NCI-H1436 (cell line): ENCODE measurements around the gene BCL6B.
"Not testable (repeated sequence)": the region's sequence is repeated elsewhere in the genome, so short reads cannot be mapped to it uniquely, and the experiment has no call there.

Experiments
- DNase-seq: peaks from one replicate; lab custom pipeline; 2025; lab: John Stamatoyannopoulos, UW

The BCL6B gene

GRCh38 chr17:7027335-7027734 is 4.5 kb downstream of the BCL6B start:
- no peak for DNase-seq

- no peak for DNase-seq
Observed at GRCh38 chr17:7029096-7029495, 6.2 kb downstream of the BCL6B start.

- no peak for DNase-seq
Observed at GRCh38 chr17:7029659-7030058, 6.8 kb downstream of the BCL6B start.

- DNase-seq = no peak
Observed at GRCh38 chr17:7034955-7035590, 12.2 kb downstream of the BCL6B start.

- peak; percentile 97 for DNase-seq
Observed at GRCh38 chr17:7035591-7036368, 12.9 kb downstream of the BCL6B start, which contains the start of gene SLC16A13. Gene SLC16A13 (plus strand): TSS chr17:7036015. CDS start chr17:7036383, 368 bp downstream.

- DNase-seq = no peak
Observed at GRCh38 chr17:7038025-7038862, 15.4 kb downstream of the BCL6B start.

GRCh38 chr17:7039832-7040231 is 17.0 kb downstream of the BCL6B start:
- DNase-seq = no peak

- no peak for DNase-seq
Observed at GRCh38 chr17:7041607-7042500, 19.0 kb downstream of the BCL6B start.

GRCh38 chr17:7042501-7043181 is 19.8 kb downstream of the BCL6B start:
- DNase-seq = no peak

- DNase-seq = no peak
Observed at GRCh38 chr17:7043182-7043496, 20.3 kb downstream of the BCL6B start.

- DNase-seq = peak; percentile 91
Observed at GRCh38 chr17:7043497-7044198, 20.8 kb downstream of the BCL6B start, which contains the start of gene SLC16A11. Gene SLC16A11 (minus strand): TSS chr17:7044092. CDS start chr17:7043513, 579 bp downstream.

GRCh38 chr17:7045492-7046126 is 22.8 kb downstream of the BCL6B start:
- peak; percentile 51 for DNase-seq

- DNase-seq = no peak
Observed at GRCh38 chr17:7046127-7046724, 23.4 kb downstream of the BCL6B start.

GRCh38 chr17:7046725-7047397 is 24.0 kb downstream of the BCL6B start:
- not testable (repeated sequence) for DNase-seq

GRCh38 chr17:7047566-7047965 is 24.7 kb downstream of the BCL6B start:
- no peak for DNase-seq

GRCh38 chr17:7048968-7049367 is 26.1 kb downstream of the BCL6B start:
- no peak for DNase-seq

- DNase-seq = not testable (repeated sequence)
Observed at GRCh38 chr17:7050583-7050982, 27.7 kb downstream of the BCL6B start.

- no peak for DNase-seq
Observed at GRCh38 chr17:7056386-7056785, 33.5 kb downstream of the BCL6B start.
